Skin epidermis (tissue), 12 donors: ENCODE data around the gene SNCAIP.

Experiments used
- H3K27ac ChIP-seq, 21 experiments: fragments of 200-600 bp; sonication (generic) in 11 of 21; one replicate each; pipeline ENCODE4 v1.5.0; 2020; ENCODE audit warnings: mild to moderate bottlenecking in 3 of 21, inconsistent platforms in 2 of 21, moderate library complexity in 2 of 21
- H3K4me3 ChIP-seq, 7 experiments: fragments of 200-600 bp; sonication (generic) in 2 of 7; one replicate each; pipeline ENCODE4 v1.5.0; 2020; ENCODE audit warnings: inconsistent platforms in 2 of 7, mild to moderate bottlenecking in 2 of 7, moderate library complexity in 1 of 7

Gene SNCAIP

GRCh38 chr5:122311961-122312590, at the start of gene SNCAIP:
Gene SNCAIP, plus strand, starts transcription at chr5:122312237. Its CDS starts 78,898 bp downstream, at chr5:122391135.
- Histone ChIP-seq H3K4me3 (peak within 1 kb of the TSS; percentile 38 to 67 (median 43)), H3K27ac (peak within 1 kb of the TSS in 17 of 21 experiments; percentile 6 to 78 (median 60))

DNA sequence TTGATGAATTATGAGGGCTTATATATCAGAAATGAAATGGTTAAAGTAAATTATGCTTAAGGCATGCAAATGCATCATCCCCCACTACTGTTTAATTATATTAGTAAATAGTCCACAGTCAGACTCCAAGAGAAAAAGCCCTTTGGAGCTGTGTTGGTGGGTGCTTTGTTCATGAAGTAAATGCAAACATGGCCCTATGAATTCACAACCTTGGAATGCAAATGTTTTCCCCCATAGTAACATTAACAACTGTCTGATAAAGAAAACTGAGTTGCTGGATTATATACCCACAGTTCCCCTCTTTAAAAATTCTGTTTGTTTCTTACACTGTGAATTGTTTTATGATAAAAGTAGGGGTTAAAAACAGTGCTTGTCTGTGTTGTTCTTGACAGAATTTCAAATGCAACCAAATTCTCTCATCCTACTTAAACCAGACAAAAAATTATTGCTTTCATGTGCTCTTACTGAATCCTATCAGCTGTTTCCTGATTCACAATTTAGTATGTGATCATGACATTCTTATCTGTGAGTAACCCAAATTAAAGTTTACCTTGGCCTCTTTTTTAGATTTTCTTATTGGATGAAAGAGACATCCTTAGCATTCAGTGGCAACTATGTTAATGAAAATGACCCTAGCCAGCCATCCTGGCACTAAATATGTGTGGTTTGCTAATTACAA, 48.5 kb upstream of the SNCAIP start:
- Histone ChIP-seq H3K4me3 (no peak overlapping the region), H3K27ac (no peak overlapping the region)

GRCh38 chr5:122264610-122265009, 47.4 kb upstream of the SNCAIP start:
- no peak overlapping the region for H3K27ac ChIP-seq
- no peak overlapping the region for H3K4me3 ChIP-seq

DNA sequence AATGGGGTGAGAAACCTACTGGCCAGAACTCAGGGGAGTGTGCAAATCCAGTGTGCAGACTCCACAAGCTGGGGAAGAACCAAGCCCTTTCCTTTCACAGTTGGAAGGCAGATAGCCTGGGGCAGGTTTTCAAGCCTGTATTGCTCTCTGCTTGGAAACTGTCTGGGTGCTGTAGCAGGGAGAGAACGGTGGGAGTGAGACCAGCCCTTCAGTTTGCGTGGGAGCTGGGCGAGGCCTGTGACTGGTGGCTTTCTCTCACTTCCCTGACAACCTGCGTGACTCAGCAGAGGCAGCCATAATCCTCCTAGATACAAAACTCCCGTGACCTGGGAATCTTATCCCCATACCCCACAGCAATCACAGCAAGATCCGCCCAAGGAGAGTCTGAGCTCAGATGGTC, 44.9 kb upstream of the SNCAIP start:
- no peak overlapping the region for H3K4me3 ChIP-seq
- no peak overlapping the region for H3K27ac ChIP-seq

GRCh38 chr5:122273696-122274095, 38.3 kb upstream of the SNCAIP start:
- no peak overlapping the region for H3K27ac ChIP-seq

DNA sequence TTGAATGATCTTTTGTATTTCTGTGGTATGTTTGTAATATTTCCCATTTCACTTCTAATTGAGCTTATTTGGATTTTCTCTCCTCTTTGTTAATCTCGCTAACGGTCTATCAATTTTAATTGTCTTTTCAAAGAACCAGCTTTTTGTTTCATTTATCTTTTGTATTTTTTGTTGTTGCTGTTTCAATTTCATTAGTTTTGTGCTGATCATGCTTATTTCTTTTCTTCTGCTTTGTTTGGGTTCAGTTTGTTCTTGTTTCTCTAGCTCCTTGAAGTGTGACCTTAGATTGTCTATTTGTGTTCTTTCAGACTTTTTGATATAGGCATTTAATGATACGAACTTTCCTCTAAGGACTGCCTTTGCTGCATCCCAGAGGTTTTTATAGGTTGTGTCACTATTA, 28.4 kb upstream of the SNCAIP start:
- no peak overlapping the region for H3K4me3 ChIP-seq
- no peak overlapping the region for H3K27ac ChIP-seq

More at GRCh38 chr5:122273696-122274095, 38.3 kb upstream of the SNCAIP start:
- no peak overlapping the region for H3K4me3 ChIP-seq

GRCh38 chr5:122286541-122286940, 25.5 kb upstream of the SNCAIP start:
- Histone ChIP-seq H3K27ac (no peak overlapping the region), H3K4me3 (no peak overlapping the region)

- Histone ChIP-seq H3K27ac (no peak overlapping the region), H3K4me3 (no peak overlapping the region)
These were observed 24.9 kb upstream of the SNCAIP start for GRCh38 chr5:122287101-122287500.

GRCh38 chr5:122291000-122291901, 20.8 kb upstream of the SNCAIP start:
- H3K4me3 ChIP-seq = no peak overlapping the region
- no peak overlapping the region for H3K27ac ChIP-seq

- Histone ChIP-seq H3K27ac (no peak overlapping the region), H3K4me3 (no peak overlapping the region)
These were observed 19.7 kb upstream of the SNCAIP start for GRCh38 chr5:122292332-122292731.

DNA sequence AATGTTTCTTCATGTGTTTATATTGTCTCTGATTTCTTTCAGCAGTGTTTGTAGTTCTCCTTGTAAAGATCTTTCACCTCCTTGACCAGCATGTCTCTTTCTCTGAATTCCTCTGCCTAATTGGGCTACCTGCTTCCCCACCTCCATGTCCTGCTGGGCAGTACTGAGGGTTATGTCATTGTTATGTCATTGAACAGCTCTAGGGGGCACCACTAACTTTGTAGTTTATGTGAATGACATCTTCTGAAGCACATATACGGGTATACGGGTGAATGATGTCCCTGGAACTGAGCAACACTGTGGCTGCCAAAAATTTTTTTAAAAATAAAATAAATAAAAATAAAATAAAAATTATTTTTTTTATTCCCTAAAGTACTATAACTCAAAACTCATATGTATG, 16.9 kb upstream of the SNCAIP start:
- Histone ChIP-seq H3K4me3 (no peak overlapping the region), H3K27ac (no peak overlapping the region)

DNA sequence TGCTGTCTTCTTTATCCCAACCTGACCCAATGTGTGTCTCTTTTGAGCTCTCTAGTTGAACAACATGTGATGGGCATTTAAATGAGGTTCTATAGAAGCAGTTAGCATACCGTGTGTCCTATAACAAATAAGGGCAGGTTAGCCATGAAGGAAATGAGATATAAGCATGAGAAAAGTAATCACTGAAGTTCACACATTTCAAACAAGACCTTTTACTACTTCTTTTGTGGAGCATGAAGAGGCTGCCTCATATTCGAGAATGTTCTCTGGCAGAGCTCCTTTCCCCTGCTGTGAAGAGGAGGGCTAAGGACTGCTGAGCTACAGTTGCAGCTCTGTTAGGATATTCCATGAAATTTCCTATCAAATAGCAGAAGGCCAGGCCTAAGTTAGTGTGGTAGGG, 15.2 kb upstream of the SNCAIP start:
- Histone ChIP-seq H3K4me3 (no peak overlapping the region), H3K27ac (no peak overlapping the region)

- Histone ChIP-seq H3K4me3 (no peak overlapping the region), H3K27ac (no peak overlapping the region)
These were observed 14.3 kb upstream of the SNCAIP start for GRCh38 chr5:122297587-122298298.

DNA sequence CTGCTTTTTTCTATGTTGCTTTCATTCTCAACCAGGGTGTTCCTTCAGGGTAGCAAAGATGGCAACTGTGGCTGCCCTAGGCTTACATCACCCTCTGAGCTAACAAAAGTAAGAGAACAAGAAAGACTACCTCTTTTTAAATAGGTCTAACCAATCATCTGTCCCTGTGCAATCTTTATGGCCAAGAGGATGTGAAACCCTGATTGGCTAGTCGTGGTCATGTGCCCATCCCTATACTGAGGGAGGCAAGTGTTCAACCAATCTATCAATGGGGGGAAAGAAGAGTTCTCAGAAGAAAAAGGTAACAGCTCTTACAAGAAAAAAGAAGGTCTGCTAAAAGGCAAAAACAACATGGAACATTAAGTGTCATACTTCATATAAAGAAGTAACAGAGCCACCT, 11.7 kb upstream of the SNCAIP start:
- no peak overlapping the region for H3K4me3 ChIP-seq
- no peak overlapping the region for H3K27ac ChIP-seq

DNA sequence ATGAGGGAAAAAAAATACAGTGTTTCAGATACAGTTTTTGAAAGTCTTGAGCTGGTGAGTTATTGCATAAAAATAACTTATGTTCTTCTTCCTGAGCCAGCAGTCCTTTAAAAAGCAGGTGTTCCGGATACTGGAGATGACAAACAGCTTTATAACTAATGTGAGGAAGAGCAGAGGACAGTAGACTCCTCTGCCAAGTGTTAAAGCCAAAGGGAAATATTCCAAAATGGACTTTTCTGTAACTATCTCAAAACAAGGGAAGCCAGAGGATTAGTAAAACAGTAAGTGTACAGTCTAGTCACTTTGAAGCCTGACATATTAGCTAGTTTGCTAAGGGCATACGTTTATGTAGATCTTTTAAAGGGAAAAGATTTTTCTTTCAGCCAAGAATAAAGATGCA, 11.0 kb upstream of the SNCAIP start:
- Histone ChIP-seq H3K4me3 (no peak overlapping the region), H3K27ac (no peak overlapping the region)

- Histone ChIP-seq H3K4me3 (no peak overlapping the region), H3K27ac (no peak overlapping the region)
These were observed 7.4 kb upstream of the SNCAIP start for GRCh38 chr5:122304471-122305215.

DNA sequence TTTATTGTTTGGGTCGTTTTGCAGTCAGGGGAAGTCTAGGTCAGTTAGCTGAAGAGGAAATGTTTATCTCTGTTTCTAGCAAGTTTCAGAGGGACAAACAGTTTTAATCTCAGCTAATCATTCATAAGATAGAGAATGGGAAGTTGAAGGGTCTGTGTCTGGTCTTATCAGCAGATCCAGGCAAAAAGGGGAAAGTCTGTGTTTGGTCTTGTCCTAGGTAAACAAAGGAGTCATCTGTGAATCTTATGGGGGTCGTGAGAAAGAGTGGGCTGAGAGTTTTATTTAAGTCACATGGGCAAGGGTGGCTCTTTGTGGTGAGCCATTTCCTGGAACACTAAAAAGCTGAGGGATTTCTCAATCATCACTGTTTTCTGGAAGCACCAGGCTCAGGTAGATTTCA, 5.6 kb upstream of the SNCAIP start:
- H3K27ac ChIP-seq = no peak overlapping the region
- H3K4me3 ChIP-seq = no peak overlapping the region

- peak overlapping the region in 4 of 21 experiments; percentile 47 to 69 (median 56) for H3K27ac ChIP-seq
- H3K4me3 ChIP-seq = peak overlapping the region in 2 of 7 experiments; percentile 30 to 67
These were observed 1.1 kb upstream of the SNCAIP start for GRCh38 chr5:122310889-122311288.

GRCh38 chr5:122311497-122311960, 508 bp upstream of the SNCAIP start:
- peak overlapping the region in 13 of 21 experiments; percentile 14 to 77 (median 49) for H3K27ac ChIP-seq

More at GRCh38 chr5:122311497-122311960, 508 bp upstream of the SNCAIP start:
- H3K4me3 ChIP-seq = peak overlapping the region; percentile 23 to 67 (median 31)
